NCI-H524 treated with DMSO at 0.1 percent for 48 hours (cell line): ENCODE measurements around the gene OTOS.

Experiments used
- DNase-seq: peaks from one replicate; lab custom pipeline; 2025; lab: John Stamatoyannopoulos, UW

Gene OTOS

DNA sequence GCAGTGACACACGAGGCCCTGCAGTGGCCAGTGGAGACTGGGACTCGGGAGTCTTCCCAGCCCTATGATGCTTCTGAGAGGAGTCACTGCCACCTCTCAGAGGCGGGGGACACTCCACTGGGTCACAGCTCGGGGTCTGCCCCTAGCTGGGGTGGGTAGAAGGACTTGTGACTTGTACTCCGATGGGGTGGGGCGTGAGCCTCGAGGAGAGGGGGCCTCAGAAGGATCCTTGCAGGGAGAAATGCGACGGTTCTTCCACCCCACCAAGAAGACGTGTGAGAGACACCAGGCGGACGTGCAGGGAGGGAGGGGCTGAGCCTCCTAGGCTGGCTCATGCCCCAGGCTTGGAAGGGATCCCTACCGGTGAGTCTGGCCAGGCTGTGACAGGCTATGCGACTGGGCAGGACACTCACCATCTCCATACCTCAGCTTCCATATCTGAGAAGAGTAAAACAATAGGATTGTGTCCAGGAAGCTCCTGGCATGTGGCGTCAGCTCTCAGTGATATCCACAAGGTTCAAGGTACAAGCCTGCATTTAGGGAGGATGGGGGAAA, 11.1 kb upstream of the OTOS start:
- no peak for DNase-seq

DNA sequence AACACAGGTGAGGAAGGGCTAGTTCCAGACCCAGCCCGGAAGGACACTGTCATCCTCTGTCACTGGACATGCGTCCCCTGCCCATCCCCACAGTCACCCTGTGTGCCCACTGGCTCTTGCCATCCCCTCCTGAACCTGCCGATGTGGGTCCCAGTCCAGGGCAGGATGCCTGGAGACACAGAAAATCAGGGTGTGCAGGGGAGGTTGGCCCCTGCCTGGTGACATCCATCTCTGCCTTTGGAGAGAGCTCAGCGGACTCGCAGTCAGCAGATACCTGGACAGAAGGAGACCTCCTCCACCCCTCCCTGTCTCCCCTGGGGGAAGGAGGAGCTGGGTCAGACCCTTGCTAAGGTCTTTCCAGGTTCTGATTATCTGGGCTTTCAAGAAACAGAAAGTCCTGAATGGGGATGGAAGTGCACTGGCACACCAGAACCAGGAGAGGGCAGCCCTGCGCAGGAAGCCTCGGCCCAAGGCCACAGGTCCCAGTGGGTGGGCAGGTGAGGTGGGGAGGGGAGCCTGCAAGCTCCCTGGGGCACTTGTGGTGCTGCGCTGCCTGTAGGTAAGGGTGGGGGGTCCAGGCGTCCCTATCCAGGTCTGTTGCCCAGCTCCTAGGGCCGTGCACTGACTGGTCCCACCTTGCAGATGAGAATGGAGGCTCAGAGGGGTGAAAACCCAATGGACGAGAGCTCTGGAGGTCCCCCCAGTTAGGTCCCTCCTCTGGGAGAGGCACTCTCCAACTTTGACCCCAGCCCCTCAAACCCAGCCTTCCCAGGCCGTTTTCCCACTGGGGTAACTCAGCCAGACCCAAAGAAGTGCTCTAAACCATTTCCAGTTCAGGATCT, 9.7 kb upstream of the OTOS start:
- DNase-seq: no peak

GRCh38 chr2:240147911-240148587, 7.6 kb upstream of the OTOS start:
- DNase-seq: no peak

DNA sequence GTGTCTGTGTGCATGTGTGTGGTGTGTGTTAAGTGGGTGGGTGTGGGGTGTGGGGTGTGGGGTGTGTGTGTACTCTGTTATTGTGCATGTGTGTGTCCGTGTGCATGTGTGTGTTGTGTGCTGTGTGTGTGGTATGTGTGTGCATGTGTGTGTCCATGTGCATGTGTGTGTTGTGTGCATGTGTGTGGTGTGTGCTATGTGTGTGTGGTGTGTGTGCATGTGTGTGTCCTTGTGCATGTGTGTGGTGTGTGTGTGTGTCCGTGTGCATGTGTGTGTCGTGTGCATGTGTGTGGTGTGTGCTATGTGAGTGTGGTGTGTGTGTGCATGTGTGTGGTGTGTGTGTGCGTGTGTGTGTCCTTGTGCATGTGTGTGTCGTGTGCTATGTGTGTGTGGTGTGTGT, 6.9 kb upstream of the OTOS start:
- no peak for DNase-seq

GRCh38 chr2:240146627-240147278, 6.3 kb upstream of the OTOS start:
- no peak for DNase-seq

- DNase-seq: no peak
Observed at GRCh38 chr2:240146141-240146561, 5.7 kb upstream of the OTOS start.

DNA sequence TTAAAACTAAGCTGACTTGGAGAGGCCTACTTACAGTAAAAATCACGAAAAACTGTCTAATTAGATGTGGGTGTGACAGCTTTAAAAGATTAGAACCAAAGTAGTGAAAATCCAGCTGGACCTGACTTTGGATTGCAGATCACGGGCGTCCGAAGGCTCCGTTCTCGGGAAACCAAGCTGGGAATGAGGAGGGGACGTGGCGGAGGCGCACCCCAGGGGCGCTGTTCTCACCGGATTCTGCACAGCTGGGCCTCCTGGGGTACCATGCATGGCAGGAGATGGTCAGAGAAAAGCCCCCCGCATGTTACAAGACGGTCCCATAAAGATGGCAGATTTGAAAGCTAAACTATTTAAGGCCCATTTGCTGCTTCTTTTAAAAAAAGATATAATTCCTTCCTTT, 5.0 kb upstream of the OTOS start:
- no peak for DNase-seq

GRCh38 chr2:240144649-240145261, 4.3 kb upstream of the OTOS start:
- no peak for DNase-seq

- DNase-seq: no peak
Observed at GRCh38 chr2:240143801-240144648, 3.6 kb upstream of the OTOS start.

DNA sequence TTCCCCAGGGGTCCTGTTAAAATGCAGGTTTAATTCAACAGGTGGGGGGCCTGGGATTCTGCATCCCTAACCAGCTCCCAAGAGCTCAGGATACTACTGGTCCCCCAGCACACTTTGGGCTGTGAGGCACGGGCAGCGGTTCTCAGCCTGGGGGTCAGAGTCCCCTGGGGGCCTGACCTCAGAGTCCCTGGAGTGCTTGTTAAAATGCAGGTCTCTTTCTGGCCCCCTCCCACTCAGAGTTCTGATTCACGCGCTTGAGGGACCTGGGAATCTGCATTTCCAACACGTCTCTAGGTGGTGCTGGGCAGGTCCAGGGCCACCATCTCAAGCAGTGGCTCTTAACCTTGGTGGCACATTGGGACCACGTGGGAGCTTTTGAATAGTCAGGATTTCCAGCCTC, 2.8 kb upstream of the OTOS start:
- no peak for DNase-seq

DNA sequence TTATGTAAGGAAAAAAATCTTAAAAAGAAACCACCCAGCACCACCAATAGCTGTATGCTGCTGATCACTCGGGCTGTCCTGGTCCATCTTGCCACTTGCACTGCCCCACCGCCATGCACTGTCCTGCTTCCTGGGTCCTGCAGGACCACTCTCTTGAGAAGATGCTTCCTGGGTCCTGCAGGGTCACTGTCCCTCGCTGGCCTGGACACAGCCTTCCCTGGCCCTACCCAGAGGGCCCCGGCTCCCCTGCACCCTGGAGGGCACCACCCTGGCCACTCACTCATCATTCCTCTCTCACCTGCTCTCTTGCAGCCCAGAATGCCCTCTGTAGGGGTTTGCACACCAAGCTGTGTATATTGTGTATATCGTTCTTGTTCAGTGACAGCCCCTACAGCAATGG, 2.4 kb upstream of the OTOS start:
- DNase-seq: no peak

- no peak for DNase-seq
Observed at GRCh38 chr2:240142256-240142775, 1.9 kb upstream of the OTOS start.

DNA sequence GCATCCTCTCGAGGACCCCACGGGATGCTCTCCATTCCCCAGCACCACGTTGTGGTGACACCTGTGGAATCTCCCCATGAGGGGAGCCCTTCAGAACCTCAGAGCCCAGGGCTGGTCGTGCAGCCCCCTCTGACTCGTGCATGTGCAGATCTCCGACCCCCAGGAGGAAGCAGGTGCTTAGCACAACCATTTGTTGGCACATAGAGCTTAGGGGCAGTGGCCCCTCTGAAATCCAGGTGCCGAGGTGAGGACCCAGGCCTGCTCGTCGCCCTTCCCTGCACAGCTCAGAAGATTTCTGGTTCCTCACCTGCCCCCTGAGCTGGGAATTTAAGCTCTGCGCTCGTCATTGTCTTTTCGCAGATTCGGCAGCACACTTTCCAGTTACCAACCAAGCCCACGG, 1.3 kb upstream of the OTOS start:
- no peak for DNase-seq

DNA sequence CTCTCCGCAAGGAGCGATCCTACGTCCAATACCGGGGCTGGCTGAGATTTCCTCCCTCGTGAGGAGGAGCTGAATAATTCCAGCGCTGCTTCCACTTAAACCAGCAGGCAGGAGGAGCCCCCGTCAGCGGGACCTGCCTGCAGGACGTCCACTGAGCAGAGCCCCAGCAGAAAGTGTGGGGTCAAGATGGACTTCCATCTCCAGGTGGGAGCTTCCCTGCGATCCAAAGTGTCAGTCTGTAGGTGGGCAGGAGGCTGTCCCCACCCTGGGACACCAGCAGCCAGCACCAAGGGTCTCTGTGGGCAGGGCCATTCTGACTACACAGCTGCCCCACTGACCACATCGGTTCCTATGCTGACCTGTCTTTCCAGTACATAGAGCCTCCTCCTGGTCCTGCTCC, 462 bp upstream of the OTOS start:
- no peak for DNase-seq

DNA sequence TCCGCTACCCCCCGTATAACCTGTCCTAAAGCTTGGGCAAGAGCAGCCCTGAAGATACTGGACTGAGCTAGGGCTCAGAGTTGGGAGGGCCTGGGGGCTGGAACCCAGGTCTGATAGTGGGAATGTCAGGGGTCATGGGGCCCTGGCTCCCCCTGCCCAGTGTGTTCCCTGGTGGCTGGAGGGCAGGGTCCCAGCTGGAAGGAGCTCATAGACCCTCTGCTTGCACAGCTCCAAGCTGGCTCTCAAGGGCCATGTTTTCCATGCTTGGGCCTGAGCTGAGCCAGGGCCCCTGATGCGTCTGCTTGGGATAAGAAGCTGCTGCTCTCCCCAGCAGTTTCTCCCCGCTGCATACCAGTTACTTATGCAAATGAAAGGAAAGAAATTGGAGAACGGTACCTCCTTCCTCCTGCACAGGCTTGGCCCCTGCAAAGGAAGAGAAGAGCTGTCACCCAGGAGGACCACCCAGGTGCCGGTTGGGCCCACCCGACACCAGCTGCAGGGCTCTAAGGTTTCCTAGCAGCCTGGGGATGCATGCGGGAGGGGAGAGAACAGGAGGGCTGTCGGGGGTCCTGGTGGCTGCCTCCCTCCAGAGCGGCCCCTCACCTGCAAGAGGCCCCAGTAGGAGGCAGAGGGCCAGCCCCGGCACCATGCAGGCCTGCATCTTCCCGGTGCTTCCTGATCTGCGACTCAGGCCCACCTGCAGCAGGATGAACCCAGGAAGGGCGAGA, 628 bp downstream of the OTOS start:
- DNase-seq: no peak

GRCh38 chr2:240139011-240139441, 1.4 kb downstream of the OTOS start:
- no peak for DNase-seq

GRCh38 chr2:240138254-240138984, 2.0 kb downstream of the OTOS start:
- DNase-seq: no peak

DNA sequence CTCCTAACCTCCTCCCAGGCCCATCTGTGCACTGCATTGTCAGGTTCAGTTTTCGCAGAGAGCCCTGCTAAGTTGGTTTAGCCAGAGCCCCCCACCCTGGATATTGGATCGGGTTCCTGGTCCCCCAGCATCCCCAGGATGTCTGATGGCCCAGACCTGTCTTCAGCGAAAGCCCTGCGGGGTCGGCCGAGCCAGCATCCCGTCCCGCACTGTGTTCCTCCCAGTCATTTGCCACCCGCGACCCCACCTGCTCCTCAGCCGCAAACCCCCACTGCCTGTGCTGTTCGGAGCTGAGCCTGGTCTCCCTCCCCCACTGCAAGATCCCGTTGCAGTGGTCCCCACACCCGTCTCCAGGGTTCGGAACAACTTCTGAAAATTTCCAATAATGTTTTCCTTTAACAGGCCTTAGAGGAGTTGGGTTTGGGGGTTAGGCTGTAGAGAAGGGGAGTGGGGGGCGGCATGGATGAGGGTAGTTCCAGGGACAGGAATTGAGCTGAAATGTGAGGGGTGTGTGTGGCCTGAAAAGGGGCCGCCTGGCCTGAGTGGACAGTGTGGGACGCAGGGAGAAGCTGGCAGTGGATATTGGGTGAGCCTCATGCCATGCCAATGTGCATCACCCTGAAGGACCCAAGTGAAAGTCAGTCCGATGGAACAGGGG, 2.7 kb downstream of the OTOS start:
- no peak for DNase-seq

DNA sequence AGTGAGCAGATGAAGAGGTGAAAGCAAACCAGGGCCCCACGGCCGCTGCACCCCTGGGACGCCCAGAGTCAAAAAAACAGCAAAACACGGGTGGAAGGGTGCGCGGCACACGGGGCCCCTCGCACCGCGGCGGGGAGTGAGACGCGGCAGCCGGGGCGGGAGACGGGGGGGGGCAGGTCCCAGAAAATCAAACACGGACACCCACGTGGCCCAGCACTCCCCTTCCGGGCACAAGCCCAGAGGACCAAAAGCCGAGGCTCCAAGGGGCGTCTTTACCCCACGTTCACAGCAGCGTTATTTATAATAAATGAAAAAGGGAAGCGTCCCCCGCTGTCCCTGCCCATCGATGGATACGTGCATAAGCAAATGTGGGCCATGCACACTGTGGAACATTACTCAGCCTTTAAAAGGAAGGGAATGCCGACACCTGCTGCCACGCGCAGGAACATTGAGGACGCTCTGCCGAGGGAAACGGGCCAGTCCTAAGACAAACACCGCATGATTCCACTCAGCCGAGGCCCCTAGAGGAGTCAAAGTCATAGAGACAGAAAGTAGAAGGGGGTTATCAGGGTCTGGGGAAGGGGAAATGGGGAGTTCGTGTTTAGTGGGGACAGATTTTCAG, 3.7 kb downstream of the OTOS start:
- no peak for DNase-seq
